ENCODE results near the gene OLA1. TPM values are rescaled to one million over a fixed set of nuclear protein-coding genes. Genes with fewer than 3 reads are reported as not detected.

The OLA1 gene
- total and polyA plus RNA-seq, 9 of the 15 experiments (the other 6 are each of a cell fraction or from before 2014, with no cell fraction given): 208 to 353 (median 225) TPM

DNA sequence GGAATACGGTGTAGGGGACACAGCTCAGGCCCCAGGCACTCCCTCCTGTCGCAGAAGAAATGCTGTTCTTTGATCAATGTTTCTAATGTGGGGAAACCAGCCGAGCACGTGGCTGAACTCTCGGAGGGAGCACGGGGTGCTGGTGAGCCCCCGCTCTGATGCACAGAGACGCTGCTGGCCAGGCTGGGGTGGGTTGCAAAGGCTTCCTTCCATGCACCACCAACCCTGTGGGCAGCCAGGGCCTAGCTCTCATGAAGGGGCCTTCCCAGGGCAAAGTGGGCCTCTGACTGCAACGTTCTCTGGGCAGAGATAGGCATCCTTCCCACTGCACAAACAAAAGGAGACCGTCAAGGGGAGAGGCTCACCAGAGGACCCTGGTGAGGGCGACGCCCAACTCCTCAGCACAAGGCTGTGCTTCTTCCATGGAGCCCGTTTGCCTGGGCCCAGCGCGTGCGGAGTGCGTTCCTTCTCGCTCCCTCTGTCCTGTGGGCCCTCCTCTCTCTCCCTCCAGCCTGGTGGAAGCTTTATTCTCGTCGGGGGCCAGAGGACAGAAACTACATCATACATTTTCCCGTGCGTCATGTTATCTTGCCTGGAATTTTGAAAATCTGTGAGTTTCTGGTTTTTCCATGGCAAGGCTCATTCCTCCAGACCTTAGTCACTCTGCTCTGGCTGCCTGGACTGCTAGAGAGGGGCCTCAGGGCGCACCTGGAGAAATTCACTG lies 222.0 kb downstream of the OLA1 start:
- no peak overlapping the region; a peak in 1 of 4 replicates for H3K9ac ChIP-seq (ENCODE audit: insufficient read depth in 1 of 2, low read depth in 2 of 2, low read length in 2 of 2)
- FAIRE-seq: no peak
- ChIA-PET CTCF (ENCODE audit: low intra/inter-chr PET ratio) (no interaction called here), POLR2A (interaction anchor here (2.4 kb wide), 1 partner anchor 10 kb away, joined by 11 read pairs; no protein-coding TSS in a partner anchor)
- H3K27me3 ChIP-seq (ENCODE audit: control insufficient read depth in 2 of 2, insufficient read depth in 2 of 2, low read length in 2 of 2): peaks cover 0 to 4% of the 10 kb centered on the region in 2 experiments; a peak in 2 of 5 replicates
- peaks cover 0 to 16% of the 10 kb centered on the region in 2 experiments; a peak in 1 of 5 replicates for H3K4me1 ChIP-seq (replicated peaks in 1 of 2; ENCODE audit: control insufficient read depth in 2 of 2, insufficient read depth in 2 of 2, low read length in 2 of 2)
- DNase-seq (ENCODE audit: extremely low read depth in 1 of 4, low spot score in 3 of 4): no peak
- H3K9me1 ChIP-seq (ENCODE audit: control insufficient read depth, insufficient read depth, low read length): no peaks in the 10 kb centered on the region
- BruUV-seq (replicated peaks): no TSS peak
- intact Hi-C loops (cut with micrococcal nuclease): no loop called here
- WGBS (ENCODE audit: insufficient coverage, low coverage, missing lambda C conversion rate): 43% methylated on average over 22 of the region's 23 CpGs
- ATAC-seq: no peak; the same call in 1 of the 3 replicates
- H3K4me2 ChIP-seq (ENCODE audit: insufficient read depth, low read length): no peak overlapping the region
- in situ Hi-C loops (cut with MboI): no loop called here
- no peaks in the 10 kb centered on the region for H3K79me2 ChIP-seq (ENCODE audit: control insufficient read depth, insufficient read depth, low read length)
- H4K20me1 ChIP-seq (replicated peaks; ENCODE audit: control insufficient read depth, insufficient read depth, low read length): no peaks in the 10 kb centered on the region
- H3K36me3 ChIP-seq (ENCODE audit: control insufficient read depth, insufficient read depth, low read length): no peaks in the 10 kb centered on the region
- H3K4me3 ChIP-seq: no peak overlapping the region
- H2AFZ ChIP-seq (ENCODE audit: low read depth, low read length): no peak overlapping the region
- no peak overlapping the region for H3K27ac ChIP-seq (ENCODE audit: extremely low read depth, low read depth, low read length)
- no peaks in the 10 kb centered on the region for H3K9me3 ChIP-seq (replicated peaks; ENCODE audit: control insufficient read depth, insufficient read depth, low read depth, low read length)
- TF ChIP-seq HMGN3 (IDR thresholded peaks at IDR 0.05; ENCODE audit: borderline replicate concordance, extremely low read depth, insufficient read length, low read depth, low read length): peak; percentile 18
- TF ChIP-seq ZNF668 (CRISPR knock-in tag; IDR thresholded peaks at IDR 0.05): no peak
- no peak for TF ChIP-seq KDM5B (IDR thresholded peaks at IDR 0.05; ENCODE audit: insufficient replicate concordance, low read depth, low read length)
- TF ChIP-seq ZNF165 (CRISPR knock-in tag; IDR thresholded peaks at IDR 0.05; ENCODE audit: borderline replicate concordance): no peak
- no peak for TF ChIP-seq NR4A1 (CRISPR knock-in tag; IDR thresholded peaks at IDR 0.05)
- TF ChIP-seq NR4A1 (tag; IDR thresholded peaks at IDR 0.05): no peak
- TF ChIP-seq CHD7 (IDR thresholded peaks at IDR 0.05; ENCODE audit: low read depth, low read length): no peak
- TF ChIP-seq BCL6 (CRISPR knock-in tag; IDR thresholded peaks at IDR 0.05): no peak
- no peak for TF ChIP-seq ZBTB17 (CRISPR knock-in tag; IDR thresholded peaks at IDR 0.05)
- no peak for TF ChIP-seq SMARCB1 (IDR thresholded peaks at IDR 0.05; ENCODE audit: insufficient read length, low read depth)
- no peak for TF ChIP-seq MXI1 (IDR thresholded peaks at IDR 0.05; ENCODE audit: low read depth, low read length)

All from K562 (cell line).